HG03565 (cell line): Measurements from ENCODE around the gene RIPK3.

Experiments used
- ATAC-seq: cut with Tn5 transposase; IDR thresholded peaks from one replicate; pipeline ENCODE4 v1.9.1; 2021; ENCODE audit warnings: mild to moderate bottlenecking, moderate library complexity; ENCODE audit not compliant: unreplicated experiment

The RIPK3 gene

GRCh38 chr14:24324024-24324423, 15.8 kb downstream of the RIPK3 start:
- no peak for ATAC-seq

GRCh38 chr14:24323341-24323740, 16.4 kb downstream of the RIPK3 start:
- no peak for ATAC-seq

- no peak for ATAC-seq
These were observed 17.1 kb downstream of the RIPK3 start for GRCh38 chr14:24322672-24323071.

- ATAC-seq, result no peak
These were observed 18.4 kb downstream of the RIPK3 start for GRCh38 chr14:24321212-24321975.

- no peak for ATAC-seq
These were observed 22.5 kb downstream of the RIPK3 start for GRCh38 chr14:24317141-24317928.

- no peak for ATAC-seq
These were observed 23.2 kb downstream of the RIPK3 start for GRCh38 chr14:24316597-24316950.

GRCh38 chr14:24315807-24316596, 23.8 kb downstream of the RIPK3 start:
- ATAC-seq, result no peak

- no peak for ATAC-seq
These were observed 24.5 kb downstream of the RIPK3 start for GRCh38 chr14:24315243-24315806.

GRCh38 chr14:24314377-24315193, 25.2 kb downstream of the RIPK3 start:
- no peak for ATAC-seq

- no peak for ATAC-seq
These were observed 25.9 kb downstream of the RIPK3 start for GRCh38 chr14:24313913-24314312.

- ATAC-seq, result no peak
These were observed 26.9 kb downstream of the RIPK3 start for GRCh38 chr14:24312736-24313507.

- no peak for ATAC-seq
These were observed 27.8 kb downstream of the RIPK3 start for GRCh38 chr14:24311837-24312615.

- ATAC-seq, result peak; percentile 56
These were observed 28.9 kb downstream of the RIPK3 start, which contains the start of gene LTB4R for GRCh38 chr14:24310646-24311604. TSS of gene LTB4R (plus strand) at chr14:24311502. CDS start at chr14:24315652, 4,150 bp downstream.

GRCh38 chr14:24310265-24310645, 29.5 kb downstream of the RIPK3 start:
- ATAC-seq, result no peak

- ATAC-seq, result no peak
These were observed 30.1 kb downstream of the RIPK3 start, which contains the start of gene LTB4R2 for GRCh38 chr14:24309538-24310264. TSS of gene LTB4R2 (plus strand) at chr14:24310140. CDS start at chr14:24310665, 525 bp downstream.

- ATAC-seq, result no peak
These were observed 31.3 kb downstream of the RIPK3 start for GRCh38 chr14:24308342-24309124.
